WTC11 (cell line): ENCODE measurements around the gene SEZ6. TPM values are rescaled to one million over a fixed set of nuclear protein-coding genes. Genes with fewer than 3 reads are reported as not detected.

Source experiments
- ARID4B ChIP-seq: sonication (generic); formaldehyde crosslinking; IDR thresholded peaks from 2 replicates; pipeline ENCODE4 v1.8.0; 2023; ENCODE audit warnings: missing genetic modification reagents, mild to moderate bottlenecking, borderline replicate concordance
- ATF1 ChIP-seq: sonication (generic); formaldehyde crosslinking; IDR thresholded peaks from 2 replicates; pipeline ENCODE4 v1.8.1; 2023; ENCODE audit warnings: mild to moderate bottlenecking, moderate library complexity, missing genetic modification reagents
- CTCF ChIP-seq: fragments of 200-600 bp; IDR thresholded peaks from 2 replicates; pipeline ENCODE4 v1.8.0; 2022; ENCODE audit warnings: antibody characterized with exemption
- ERG ChIP-seq: fragments of 250-450 bp; sonication (Bioruptor Pico); IDR thresholded peaks from 2 replicates; pipeline ENCODE4 v1.8.0; 2021; ENCODE audit warnings: mild to moderate bottlenecking
- ESRRA ChIP-seq: sonication (generic); formaldehyde crosslinking; IDR thresholded peaks from 2 replicates; pipeline ENCODE4 v1.8.1; 2022; ENCODE audit warnings: mild to moderate bottlenecking, missing genetic modification reagents, borderline replicate concordance
- KAT7 ChIP-seq: sonication (generic); formaldehyde crosslinking; IDR thresholded peaks from 2 replicates; pipeline ENCODE4 v1.8.1; 2023; ENCODE audit warnings: missing genetic modification reagents, mild to moderate bottlenecking, borderline replicate concordance
- MAX ChIP-seq: sonication (generic); formaldehyde crosslinking; IDR thresholded peaks from 2 replicates; pipeline ENCODE4 v1.8.0; 2022; ENCODE audit warnings: mild to moderate bottlenecking, missing genetic modification reagents
- PRDM15 ChIP-seq: sonication (generic); formaldehyde crosslinking; IDR thresholded peaks from 2 replicates; pipeline ENCODE4 v1.8.0; 2022; ENCODE audit warnings: missing genetic modification reagents
- PREB ChIP-seq: sonication (generic); formaldehyde crosslinking; IDR thresholded peaks from 2 replicates; pipeline ENCODE4 v1.8.1; 2022; ENCODE audit warnings: mild to moderate bottlenecking, missing genetic modification reagents, moderate library complexity, borderline replicate concordance
- SOX15 ChIP-seq: fragments of 250-450 bp; sonication (Bioruptor Pico); IDR thresholded peaks from 2 replicates; pipeline ENCODE4 v1.9.0; 2021; ENCODE audit warnings: mild to moderate bottlenecking
- ZMAT4 ChIP-seq: fragments of 250-450 bp; sonication (Bioruptor Pico); IDR thresholded peaks from 2 replicates; pipeline ENCODE4 v1.9.0; 2021; ENCODE audit warnings: mild to moderate bottlenecking
- ZNF512 ChIP-seq: sonication (generic); formaldehyde crosslinking; IDR thresholded peaks from 2 replicates; pipeline ENCODE4 v1.8.1; 2022; ENCODE audit warnings: missing genetic modification reagents, borderline replicate concordance
- total RNA-seq: library from RNA; stranded (reverse); gene quantifications from 3 replicates; pipeline ENCODE4 v1.2.3, GENCODE V29; 2021

Gene SEZ6
- total RNA-seq, 1 experiment from 2014 or later: 3.0 TPM

GRCh38 chr17:28997806-28998205, 8.0 kb downstream of the SEZ6 start (continued):
- TF ChIP-seq ARID4B (no peak), KAT7 (CRISPR knock-in tag) (no peak), ATF1 (CRISPR knock-in tag) (no peak), ERG (CRISPR knock-in tag) (no peak), ESRRA (CRISPR knock-in tag) (no peak), ZNF512 (CRISPR knock-in tag) (no peak), SOX15 (CRISPR knock-in tag) (no peak), MAX (CRISPR knock-in tag) (no peak), PRDM15 (CRISPR knock-in tag) (no peak), PREB (CRISPR knock-in tag) (no peak), ZMAT4 (CRISPR knock-in tag) (no peak), CTCF (no peak)
